GM03348 (cell line): ENCODE data around the gene DPM2.

Experiments used
- DNase-seq: peaks from one replicate; pipeline ENCODE4 v3.0.0; 2012; ENCODE audit warnings: low spot score

Gene DPM2

DNA sequence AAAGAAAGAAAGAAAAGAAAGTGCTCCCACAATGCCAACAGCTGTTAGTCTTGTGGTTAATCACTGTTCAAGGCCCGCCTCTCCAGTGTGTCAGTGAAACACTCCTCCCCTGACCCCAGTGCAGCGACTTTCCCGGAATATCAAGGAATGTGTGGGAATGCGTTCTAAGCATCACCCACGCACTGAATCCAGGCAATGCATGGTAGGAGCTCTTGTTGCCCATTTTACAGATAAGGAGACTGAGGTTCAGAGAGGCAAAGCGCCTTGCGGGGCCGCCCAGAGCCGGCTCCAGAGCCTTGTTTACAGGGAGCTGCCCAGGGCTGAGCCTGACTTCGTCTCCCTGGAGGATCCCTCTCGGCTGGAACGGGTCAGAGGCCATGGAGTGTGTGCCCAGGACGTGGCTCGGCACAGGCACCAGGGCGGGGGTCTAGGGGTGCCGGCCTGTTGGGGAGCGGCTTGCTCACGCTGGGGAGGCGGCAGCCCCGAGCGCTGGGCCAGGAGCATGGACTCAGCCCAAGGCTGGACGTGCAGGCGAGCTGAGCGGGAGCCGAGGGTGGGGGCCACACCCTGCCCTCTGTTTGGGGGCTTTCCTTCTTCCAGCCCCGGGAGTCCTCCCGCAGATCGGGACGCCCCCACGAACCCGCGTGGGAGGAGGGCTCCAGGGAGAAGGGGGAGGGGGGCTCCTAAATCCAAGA lies 39.1 kb downstream of the DPM2 start:
- peak; percentile 87 for DNase-seq

- DNase-seq: peak; percentile 94
These were observed 40.4 kb downstream of the DPM2 start for GRCh38 chr9:127897193-127897692.

- no peak for DNase-seq
These were observed 41.1 kb downstream of the DPM2 start for GRCh38 chr9:127896395-127897192.

DNA sequence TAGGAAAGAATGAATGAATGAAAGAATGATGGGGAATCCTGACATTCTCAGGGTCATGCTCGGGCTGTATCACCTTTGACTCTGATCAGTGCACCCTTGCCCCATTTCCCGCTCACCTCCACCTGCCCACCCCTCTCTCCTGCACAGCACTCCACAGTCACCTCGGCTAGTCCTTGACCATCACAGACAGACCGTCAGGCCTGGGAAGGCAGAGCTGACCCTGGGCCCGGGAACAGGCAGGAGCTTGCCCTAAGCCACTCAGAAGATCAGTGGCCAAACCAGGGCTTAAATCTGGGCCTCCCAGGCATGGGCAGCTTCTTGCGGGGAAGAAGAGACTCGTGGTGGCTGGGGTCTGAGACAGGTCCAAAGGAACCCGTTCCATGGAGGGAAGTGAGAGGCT lies 41.8 kb downstream of the DPM2 start:
- DNase-seq: no peak

DNA sequence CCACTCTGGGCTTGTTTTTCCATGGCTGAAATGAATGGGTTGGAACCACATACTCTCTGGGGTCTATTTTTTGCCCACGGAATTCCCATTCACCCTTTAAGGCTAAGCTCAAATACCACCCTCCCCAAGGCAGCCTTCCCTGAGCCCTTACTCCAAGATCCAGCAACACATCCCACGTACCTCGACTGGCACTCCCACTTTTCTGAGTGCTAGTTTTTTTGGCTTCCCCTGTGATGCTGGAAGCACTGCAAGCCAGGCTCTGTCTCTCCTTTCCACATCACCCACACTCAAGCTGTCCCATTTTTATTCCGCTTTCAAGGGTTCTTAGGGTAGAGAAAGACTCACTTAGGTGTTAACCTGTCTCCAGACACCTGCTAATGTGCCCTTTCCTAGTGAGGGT lies 44.3 kb downstream of the DPM2 start:
- no peak for DNase-seq

DNA sequence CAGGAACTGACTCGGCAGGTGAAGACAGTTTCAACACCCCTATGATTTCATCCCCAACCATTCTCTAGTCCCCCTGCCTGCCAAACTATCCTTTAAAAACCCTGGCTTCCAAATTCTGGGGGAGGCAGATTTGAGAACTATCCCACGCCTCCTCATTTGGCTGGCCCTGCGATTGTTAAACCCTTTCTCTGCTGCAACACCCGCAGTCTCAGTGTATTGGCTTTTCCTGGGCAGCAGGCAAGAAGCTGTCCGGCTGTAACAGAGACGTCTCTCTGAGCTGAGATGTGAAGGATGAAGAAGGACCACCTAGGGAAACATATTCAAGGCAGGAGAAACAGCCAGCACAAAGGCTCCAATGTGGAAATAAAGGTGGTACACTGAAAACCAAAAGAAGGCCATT lies 44.8 kb downstream of the DPM2 start:
- no peak for DNase-seq

DNA sequence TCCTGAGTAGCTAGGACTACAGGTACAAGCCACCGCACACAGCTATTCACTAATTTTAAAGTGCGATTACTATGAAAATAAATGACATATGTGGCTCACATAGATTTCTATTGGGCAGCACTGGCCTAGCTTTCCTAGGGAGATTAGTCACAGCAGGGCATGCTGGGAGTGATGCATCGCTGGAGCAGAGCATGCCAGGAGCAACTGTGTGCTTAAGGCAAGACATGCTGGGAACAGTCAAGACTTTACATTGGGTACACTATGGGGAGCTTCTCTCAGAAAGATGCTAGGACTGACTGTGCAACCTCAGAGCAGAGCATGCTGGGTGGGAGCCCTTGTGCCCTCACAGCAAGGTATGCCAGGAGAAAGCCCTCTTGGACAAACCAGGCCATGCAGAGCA lies 47.6 kb downstream of the DPM2 start:
- no peak for DNase-seq

DNA sequence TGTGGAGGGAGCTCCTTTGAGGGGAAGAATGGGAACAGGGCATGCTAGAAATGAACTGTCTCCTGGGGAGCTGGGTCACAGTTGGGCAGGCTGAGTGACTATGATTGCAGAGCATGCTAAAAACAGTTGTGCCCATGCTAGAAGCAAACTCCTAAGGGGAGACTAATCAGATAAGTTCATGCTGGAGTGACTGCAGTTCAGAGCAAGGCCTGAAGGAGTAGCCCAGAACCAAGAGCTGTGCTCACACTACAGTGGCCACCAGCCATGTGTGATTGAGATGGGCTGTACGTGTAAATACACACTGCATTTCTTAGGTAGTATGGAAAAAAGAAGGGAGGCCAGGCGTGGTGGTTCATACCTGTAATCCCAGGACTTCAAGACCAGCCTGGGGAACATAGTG lies 49.9 kb downstream of the DPM2 start:
- no peak for DNase-seq

GRCh38 chr9:127886401-127886972 lies 51.2 kb downstream of the DPM2 start:
- peak; percentile 38 for DNase-seq

DNA sequence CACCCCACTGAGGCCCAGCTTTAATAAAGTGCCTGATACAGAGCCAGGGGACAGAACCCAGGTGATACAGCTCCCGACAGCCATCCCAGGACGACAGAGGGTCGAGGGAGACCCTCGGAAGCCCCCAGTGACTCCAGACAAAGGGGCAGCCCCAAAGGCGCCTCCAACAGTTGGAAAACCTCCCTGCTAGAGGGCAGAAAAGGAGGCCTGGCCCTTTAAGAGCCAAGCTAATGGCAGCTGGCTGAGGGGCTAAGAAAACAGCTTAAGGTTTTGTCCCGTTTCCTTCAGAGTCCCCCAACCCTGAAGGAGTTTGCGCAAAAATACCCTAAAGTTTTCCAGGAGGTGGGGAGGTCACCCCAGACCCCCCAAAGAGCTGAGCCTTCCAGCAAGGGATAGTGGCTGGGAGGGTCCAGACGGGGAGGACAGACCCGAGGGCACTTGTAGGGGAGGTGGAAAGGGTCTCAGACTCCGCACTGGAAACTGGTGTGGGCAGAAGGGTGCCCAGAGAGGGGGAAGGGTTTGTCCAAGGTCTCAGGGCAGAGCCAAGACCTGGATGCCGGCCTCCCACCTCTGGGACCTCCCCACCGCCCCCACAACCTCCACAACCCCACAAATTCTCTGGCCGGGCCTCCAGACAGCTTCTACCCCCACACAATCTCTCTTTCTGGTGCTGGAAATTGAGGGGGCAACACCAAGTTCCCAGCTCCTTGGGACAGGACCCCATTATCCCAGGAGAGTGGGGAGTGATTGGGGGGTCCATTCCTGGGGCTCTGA lies 52.0 kb downstream of the DPM2 start:
- no peak for DNase-seq
